ENCODE data around the gene LCP2. TPM values are rescaled to one million over a fixed set of nuclear protein-coding genes. Genes with fewer than 3 reads are reported as not detected.
A peak's percentile ranks its signal among the peaks of the same experiment; 100 is the strongest.

LCP2 gene
- total RNA-seq, 1 donor = not detected

GRCh38 chr5:170238456-170239196 is 59.0 kb downstream of the LCP2 start:
- H3K4me1 ChIP-seq (ENCODE audit: insufficient read depth, low read length) = no peaks in the 10 kb centered on the region
- TF ChIP-seq, protein P1, sequence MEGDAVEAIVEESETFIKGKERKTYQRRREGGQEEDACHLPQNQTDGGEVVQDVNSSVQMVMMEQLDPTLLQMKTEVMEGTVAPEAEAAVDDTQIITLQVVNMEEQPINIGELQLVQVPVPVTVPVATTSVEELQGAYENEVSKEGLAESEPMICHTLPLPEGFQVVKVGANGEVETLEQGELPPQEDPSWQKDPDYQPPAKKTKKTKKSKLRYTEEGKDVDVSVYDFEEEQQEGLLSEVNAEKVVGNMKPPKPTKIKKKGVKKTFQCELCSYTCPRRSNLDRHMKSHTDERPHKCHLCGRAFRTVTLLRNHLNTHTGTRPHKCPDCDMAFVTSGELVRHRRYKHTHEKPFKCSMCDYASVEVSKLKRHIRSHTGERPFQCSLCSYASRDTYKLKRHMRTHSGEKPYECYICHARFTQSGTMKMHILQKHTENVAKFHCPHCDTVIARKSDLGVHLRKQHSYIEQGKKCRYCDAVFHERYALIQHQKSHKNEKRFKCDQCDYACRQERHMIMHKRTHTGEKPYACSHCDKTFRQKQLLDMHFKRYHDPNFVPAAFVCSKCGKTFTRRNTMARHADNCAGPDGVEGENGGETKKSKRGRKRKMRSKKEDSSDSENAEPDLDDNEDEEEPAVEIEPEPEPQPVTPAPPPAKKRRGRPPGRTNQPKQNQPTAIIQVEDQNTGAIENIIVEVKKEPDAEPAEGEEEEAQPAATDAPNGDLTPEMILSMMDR (IDR thresholded peaks at IDR 0.05; ENCODE audit: extremely low read depth, low read depth, low read length) = no peak
- no peaks in the 10 kb centered on the region for H4K20me1 ChIP-seq (ENCODE audit: insufficient read depth, low read length)
- H3K27me3 ChIP-seq (ENCODE audit: insufficient read depth, low read length) = peaks cover 9% of the 10 kb centered on the region
- DNase-seq (ENCODE audit: insufficient read length, low spot score, missing footprints) = no peak
- no peak overlapping the region for H2AFZ ChIP-seq (ENCODE audit: low read length)
- no peaks in the 10 kb centered on the region for H3K9me3 ChIP-seq (ENCODE audit: low read depth, low read length)
- H3K4me3 ChIP-seq (ENCODE audit: insufficient read depth, low read length) = no peak overlapping the region
- no peaks in the 10 kb centered on the region for H3K36me3 ChIP-seq (ENCODE audit: insufficient read depth, low read length)
- no peak overlapping the region for H3K27ac ChIP-seq (ENCODE audit: low read depth, low read length)
- H3K79me2 ChIP-seq (ENCODE audit: insufficient read depth, low read length) = no peaks in the 10 kb centered on the region
- H3K4me2 ChIP-seq (ENCODE audit: insufficient read depth, low read length) = no peak overlapping the region

DNA sequence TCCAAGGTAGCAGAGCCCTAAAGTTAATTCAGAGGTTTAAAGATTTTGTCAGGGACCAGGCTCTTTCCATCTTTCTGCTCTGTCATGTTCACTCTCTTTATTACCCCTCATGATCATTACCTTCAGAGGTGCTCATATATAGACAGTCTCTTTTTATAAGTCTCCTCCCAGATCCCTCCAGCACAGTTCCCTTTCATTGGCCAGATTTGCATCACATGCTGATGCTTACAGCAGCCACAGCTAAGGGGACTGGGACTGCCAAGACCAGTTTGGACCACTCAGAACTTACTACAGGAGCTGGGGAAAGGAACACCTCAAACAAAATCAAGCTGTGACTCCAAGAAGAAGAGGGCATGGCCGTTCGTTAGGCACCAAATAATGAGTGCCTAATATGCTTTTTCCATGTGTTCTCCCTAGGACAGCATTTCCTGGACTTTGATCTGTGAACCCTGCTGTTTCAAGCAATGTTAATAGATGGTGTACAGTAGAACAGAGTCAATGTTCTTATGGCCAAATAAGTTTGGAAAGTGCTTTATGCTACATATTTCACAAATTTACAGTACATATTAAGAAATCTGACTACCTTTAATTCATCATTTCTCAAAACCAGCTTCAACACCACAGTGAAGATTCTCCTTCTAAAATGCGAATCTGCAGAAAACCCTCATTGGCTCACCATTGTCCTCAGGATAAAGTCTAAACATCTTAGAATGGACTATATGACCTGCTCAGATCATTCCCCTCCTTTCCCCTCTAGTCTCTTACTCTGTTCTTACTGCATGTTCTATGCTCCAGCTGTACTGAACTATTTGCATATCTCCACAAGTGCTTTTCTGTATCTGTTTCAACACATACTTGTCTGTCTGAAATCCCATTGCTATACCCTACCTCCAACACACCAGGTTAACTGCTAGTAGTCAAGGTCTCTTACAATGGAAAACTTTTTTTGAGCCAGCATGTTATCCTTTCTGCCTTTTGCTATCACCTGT is 61.4 kb downstream of the LCP2 start:
- Histone ChIP-seq H2AFZ (ENCODE audit: low read length) (no peak overlapping the region), H3K79me2 (ENCODE audit: insufficient read depth, low read length) (no peaks in the 10 kb centered on the region), H3K36me3 (ENCODE audit: insufficient read depth, low read length) (no peaks in the 10 kb centered on the region), H4K20me1 (ENCODE audit: insufficient read depth, low read length) (no peaks in the 10 kb centered on the region), H3K4me1 (ENCODE audit: insufficient read depth, low read length) (no peaks in the 10 kb centered on the region), H3K9me3 (ENCODE audit: low read depth, low read length) (no peaks in the 10 kb centered on the region), H3K4me3 (ENCODE audit: insufficient read depth, low read length) (no peak overlapping the region), H3K27ac (ENCODE audit: low read depth, low read length) (no peak overlapping the region), H3K27me3 (ENCODE audit: insufficient read depth, low read length) (peaks cover 9% of the 10 kb centered on the region), H3K4me2 (ENCODE audit: insufficient read depth, low read length) (no peak overlapping the region)
- TF ChIP-seq, protein P1 (IDR thresholded peaks at IDR 0.05; ENCODE audit: extremely low read depth, low read depth, low read length) = no peak
- DNase-seq (ENCODE audit: insufficient read length, low spot score, missing footprints) = peak; percentile 71

DNA sequence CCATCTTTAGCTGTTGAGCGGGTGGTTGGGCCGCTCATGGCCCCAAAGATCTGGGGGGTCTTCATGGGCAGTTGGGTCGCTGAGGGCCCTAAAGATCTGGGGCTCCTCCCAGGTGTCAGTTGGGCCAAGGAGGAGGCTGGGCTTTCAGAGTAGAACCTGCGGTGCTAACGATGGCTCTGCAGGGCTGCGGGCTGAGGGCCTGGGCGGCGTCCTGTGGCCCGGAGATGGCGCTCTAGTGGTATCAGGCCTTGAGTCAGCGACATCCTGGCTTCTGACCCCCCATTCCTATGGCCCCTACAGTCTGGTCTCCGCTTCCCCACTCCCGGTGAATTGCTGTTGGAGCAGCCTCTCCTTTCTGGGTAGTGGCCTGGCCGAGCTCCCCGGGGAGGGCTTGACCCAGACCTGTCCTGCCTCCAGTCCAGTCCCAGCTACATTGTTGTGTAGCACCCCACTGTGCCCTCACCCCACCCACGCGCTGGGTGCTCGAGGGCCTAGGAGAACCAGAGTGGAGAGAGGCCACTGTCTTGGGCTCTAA is 64.2 kb downstream of the LCP2 start:
- Histone ChIP-seq H3K4me1 (ENCODE audit: insufficient read depth, low read length) (no peaks in the 10 kb centered on the region), H3K27ac (ENCODE audit: low read depth, low read length) (no peak overlapping the region), H2AFZ (ENCODE audit: low read length) (no peak overlapping the region), H4K20me1 (ENCODE audit: insufficient read depth, low read length) (no peaks in the 10 kb centered on the region), H3K4me3 (ENCODE audit: insufficient read depth, low read length) (no peak overlapping the region), H3K4me2 (ENCODE audit: insufficient read depth, low read length) (no peak overlapping the region), H3K36me3 (ENCODE audit: insufficient read depth, low read length) (no peaks in the 10 kb centered on the region), H3K79me2 (ENCODE audit: insufficient read depth, low read length) (no peaks in the 10 kb centered on the region), H3K9me3 (ENCODE audit: low read depth, low read length) (no peaks in the 10 kb centered on the region), H3K27me3 (ENCODE audit: insufficient read depth, low read length) (peaks cover 7% of the 10 kb centered on the region)
- no peak for DNase-seq (ENCODE audit: insufficient read length, low spot score, missing footprints)
- TF ChIP-seq, protein P1 (IDR thresholded peaks at IDR 0.05; ENCODE audit: extremely low read depth, low read depth, low read length) = no peak

All from osteoblast (primary cell).